ENCODE data around the gene SIGLEC5.

GRCh38 chr19:51640386-51640785, 10.2 kb upstream of the SIGLEC5 start:
- TF ChIP-seq CTCF (IDR thresholded peaks at IDR 0.05; ENCODE audit: insufficient read depth, low read depth, low read length) (no peak), EZH2 (IDR thresholded peaks at IDR 0.05; ENCODE audit: insufficient read depth, low read length) (no peak)
